ENCODE data around the gene FAR2. TPM values are rescaled to one million over a fixed set of nuclear protein-coding genes. Genes with fewer than 3 reads are reported as not detected.

The FAR2 gene
- total and polyA plus RNA-seq, 2 of the 13 experiments (the other 11 are each of a cell fraction or from before 2014, with no cell fraction given): not detected

- H3K9me3 ChIP-seq (ENCODE audit: low read length): no peaks in the 10 kb centered on the region
- no peaks in the 10 kb centered on the region; a peak in 2 of 5 replicates for H3K27me3 ChIP-seq (ENCODE audit: control insufficient read depth in 1 of 2, insufficient read depth in 2 of 2, low read length in 2 of 2)
- in situ Hi-C loops (cut with HindIII; ENCODE audit: extremely low pct_ligation_motif_present, low pct_unique_long_range_greater_than_20kb) (no loop called here), intact Hi-C loops (cut with micrococcal nuclease; ENCODE audit: unreplicated experiment) (no loop called here)
- no TSS peak for BruUV-seq (replicated peaks)
- no peaks in the 10 kb centered on the region for H4K20me1 ChIP-seq (ENCODE audit: insufficient read depth, low read length)
- no peaks in the 10 kb centered on the region for H3K4me1 ChIP-seq (ENCODE audit: insufficient read depth, low read length)
- ATAC-seq (no peak), DNase-seq (ENCODE audit: low spot score) (no peak), FAIRE-seq (no peak)
- no peak for TF ChIP-seq ZNF180 (CRISPR knock-in tag; IDR thresholded peaks at IDR 0.05; ENCODE audit: borderline replicate concordance, low read depth)
- TF ChIP-seq ZNF598 (CRISPR knock-in tag; IDR thresholded peaks at IDR 0.05; ENCODE audit: borderline replicate concordance): no peak
- no peak for TF ChIP-seq RELA (CRISPR knock-in tag; IDR thresholded peaks at IDR 0.05)
- no peak for TF ChIP-seq DNMT3B (CRISPR knock-in tag; conservative IDR thresholded peaks at IDR 0.05)
- TF ChIP-seq ZNF460 (CRISPR knock-in tag; IDR thresholded peaks at IDR 0.05; ENCODE audit: borderline replicate concordance): no peak
- no peak for TF ChIP-seq TAF15 (IDR thresholded peaks at IDR 0.05; ENCODE audit: low read depth, low read length, poor library complexity, severe bottlenecking)
- no peak overlapping the region for H2AFZ ChIP-seq (ENCODE audit: low read length)
- WGBS (ENCODE audit: low lambda C conversion rate): 35% methylated on average over 5 of the region's 5 CpGs
- ChIA-PET POLR2A (no interaction called here), CTCF (ENCODE audit: low intra/inter-chr PET ratio, low total read pairs) (no interaction called here)
- no peaks in the 10 kb centered on the region for H3K79me2 ChIP-seq (ENCODE audit: insufficient read depth, low read length)
- H3K36me3 ChIP-seq (replicated peaks in 1 of 2; ENCODE audit: control insufficient read depth in 1 of 2, insufficient read depth in 2 of 2, low read length in 2 of 2): no peaks in the 10 kb centered on the region
- H3K9ac ChIP-seq (ENCODE audit: insufficient read depth, low read depth, low read length): no peak overlapping the region
- no peak overlapping the region for H3K4me2 ChIP-seq (ENCODE audit: low read depth, low read length)
- no peak overlapping the region for H3K27ac ChIP-seq (ENCODE audit: extremely low read length, insufficient read depth, low read length)
- no peak overlapping the region for H3K4me3 ChIP-seq (replicated peaks in 1 of 3; ENCODE audit: insufficient read depth in 1 of 3, low read depth in 2 of 3, low read length in 3 of 3)
These were observed 120.8 kb downstream of the FAR2 start for GRCh38 chr12:29269706-29270408.

GRCh38 chr12:29270446-29270845, 121.4 kb downstream of the FAR2 start:
- CTCF ChIA-PET (ENCODE audit: low intra/inter-chr PET ratio, low total read pairs): no interaction called here
- Histone ChIP-seq H3K27ac (ENCODE audit: extremely low read length, insufficient read depth, low read length) (no peak overlapping the region), H4K20me1 (ENCODE audit: insufficient read depth, low read length) (no peaks in the 10 kb centered on the region), H3K27me3 (ENCODE audit: control insufficient read depth in 1 of 2, insufficient read depth in 2 of 2, low read length in 2 of 2) (no peaks in the 10 kb centered on the region; a peak in 2 of 5 replicates), H3K79me2 (ENCODE audit: insufficient read depth, low read length) (no peaks in the 10 kb centered on the region), H3K36me3 (replicated peaks in 1 of 2; ENCODE audit: control insufficient read depth in 1 of 2, insufficient read depth in 2 of 2, low read length in 2 of 2) (no peaks in the 10 kb centered on the region), H3K9me3 (ENCODE audit: low read length) (no peaks in the 10 kb centered on the region), H3K4me3 (replicated peaks in 1 of 3; ENCODE audit: insufficient read depth in 1 of 3, low read depth in 2 of 3, low read length in 3 of 3) (no peak overlapping the region), H3K9ac (ENCODE audit: insufficient read depth, low read depth, low read length) (no peak overlapping the region), H2AFZ (ENCODE audit: low read length) (no peak overlapping the region), H3K4me2 (ENCODE audit: low read depth, low read length) (no peak overlapping the region), H3K4me1 (ENCODE audit: insufficient read depth, low read length) (no peaks in the 10 kb centered on the region)
- BruUV-seq (replicated peaks): no TSS peak
- intact Hi-C loops (cut with micrococcal nuclease; ENCODE audit: unreplicated experiment) (no loop called here), in situ Hi-C loops (cut with HindIII; ENCODE audit: extremely low pct_ligation_motif_present, low pct_unique_long_range_greater_than_20kb) (no loop called here)
- DNase-seq (ENCODE audit: low spot score) (no peak), FAIRE-seq (no peak), ATAC-seq (no peak)
- TF ChIP-seq AFF4 (CRISPR knock-in tag; IDR thresholded peaks at IDR 0.05) (no peak), PREB (CRISPR knock-in tag; IDR thresholded peaks at IDR 0.05) (no peak), ZSCAN25 (CRISPR knock-in tag; IDR thresholded peaks at IDR 0.05) (no peak), ZNF333 (CRISPR knock-in tag; IDR thresholded peaks at IDR 0.05; ENCODE audit: borderline replicate concordance) (no peak), SRY (CRISPR knock-in tag; IDR thresholded peaks at IDR 0.05) (no peak), ZNF678 (CRISPR knock-in tag; IDR thresholded peaks at IDR 0.05) (no peak), ZNF878 (CRISPR knock-in tag; IDR thresholded peaks at IDR 0.05) (no peak), FOXP1 (IDR thresholded peaks at IDR 0.05) (no peak), FOXP1 (CRISPR knock-in tag; IDR thresholded peaks at IDR 0.05) (no peak)
- WGBS (ENCODE audit: low lambda C conversion rate): 0% methylated on average over 4 of the region's 5 CpGs
- POLR2A ChIA-PET: no interaction called here
